Astrocyte of the hippocampus (primary cell): ENCODE measurements around the gene EIF4A2.
"Not testable (repeated sequence)": the region's sequence is repeated elsewhere in the genome, so short reads cannot be mapped to it uniquely, and the experiment has no call there.

Experiments used
- DNase-seq: peaks from one replicate; pipeline ENCODE4 v3.0.0; 2011; ENCODE audit warnings: low read depth, low spot score

Gene EIF4A2

DNA sequence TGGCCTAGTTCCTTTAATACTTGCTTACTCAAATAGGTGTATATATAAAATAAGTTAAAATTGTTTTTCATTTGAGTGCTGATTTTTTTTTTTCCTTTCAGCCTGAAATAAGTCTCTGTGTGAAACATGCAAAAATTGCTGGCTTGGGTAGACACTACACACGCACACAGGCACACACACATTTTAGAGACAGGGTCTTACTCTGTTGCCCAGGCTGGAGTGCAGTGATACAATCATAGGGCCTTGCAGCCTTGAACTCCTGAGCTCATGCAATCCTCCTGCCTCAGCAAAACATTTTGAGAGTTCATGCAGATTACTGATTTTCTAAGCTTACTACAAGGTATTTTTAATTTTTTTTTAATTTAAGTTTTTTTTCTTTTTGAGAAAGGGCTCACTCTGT lies 35.6 kb downstream of the EIF4A2 start:
- DNase-seq = no peak

- peak; percentile 73 for DNase-seq
Measured at GRCh38 chr3:186821429-186822387, 38.3 kb downstream of the EIF4A2 start.

- not testable (repeated sequence) for DNase-seq
Measured at GRCh38 chr3:186822388-186822759, 39.0 kb downstream of the EIF4A2 start.

GRCh38 chr3:186823386-186823785 lies 40.0 kb downstream of the EIF4A2 start:
- DNase-seq = no peak

- no peak for DNase-seq
Measured at GRCh38 chr3:186824430-186825139, 41.2 kb downstream of the EIF4A2 start.

DNA sequence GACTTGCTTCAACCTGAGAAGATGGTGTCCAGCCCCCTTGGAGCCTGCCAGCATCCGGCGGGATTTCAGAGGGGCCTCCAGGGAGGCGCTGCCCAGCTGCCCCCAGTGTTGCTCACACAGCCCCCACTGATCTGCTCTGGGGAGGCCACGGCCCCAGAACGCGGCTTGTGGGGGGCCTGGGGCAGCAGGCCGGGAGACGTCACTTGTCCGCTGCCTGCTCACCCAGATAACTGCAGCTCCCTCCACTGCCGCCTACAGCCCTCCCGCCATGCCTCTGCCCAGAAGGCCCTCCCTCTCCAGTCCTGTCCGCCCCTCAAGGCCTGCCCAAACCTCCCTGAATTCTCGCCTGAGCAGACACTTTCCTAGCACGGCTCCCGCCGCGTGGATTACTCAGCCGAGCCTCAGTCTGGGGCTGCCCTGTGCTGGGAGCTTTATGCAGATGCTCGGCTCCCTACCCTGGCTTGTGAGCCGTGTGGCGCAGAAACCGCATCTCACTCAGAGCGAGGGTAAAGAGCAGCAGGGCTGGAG lies 42.0 kb downstream of the EIF4A2 start:
- peak; percentile 84 for DNase-seq

DNA sequence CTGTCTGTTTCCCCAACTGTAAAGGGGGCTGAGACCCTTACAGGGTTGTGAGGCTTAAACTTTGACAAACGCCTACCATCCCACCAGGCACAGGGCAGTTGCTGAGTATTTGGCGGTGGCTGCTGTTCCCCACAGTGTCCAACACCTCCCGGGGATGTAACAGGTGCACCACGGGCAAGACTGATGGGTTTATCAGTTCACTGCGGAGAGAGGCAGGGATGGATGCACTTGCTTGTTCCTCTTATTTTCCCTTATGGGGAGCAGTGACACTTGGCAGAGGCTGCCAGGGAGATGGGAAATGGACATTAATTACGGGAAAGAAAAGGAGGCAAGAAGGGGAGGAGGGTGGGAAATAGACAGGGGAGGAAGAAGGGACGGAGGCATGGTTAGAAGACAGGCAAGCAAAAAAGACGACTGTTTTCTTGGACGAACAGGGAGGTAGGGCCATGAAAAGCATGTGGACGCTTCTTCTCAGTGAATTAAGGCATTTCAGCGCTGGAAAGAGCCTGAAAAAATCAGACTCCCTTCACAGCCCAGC lies 42.6 kb downstream of the EIF4A2 start:
- no peak for DNase-seq

GRCh38 chr3:186826410-186826975 lies 43.1 kb downstream of the EIF4A2 start:
- no peak for DNase-seq

DNA sequence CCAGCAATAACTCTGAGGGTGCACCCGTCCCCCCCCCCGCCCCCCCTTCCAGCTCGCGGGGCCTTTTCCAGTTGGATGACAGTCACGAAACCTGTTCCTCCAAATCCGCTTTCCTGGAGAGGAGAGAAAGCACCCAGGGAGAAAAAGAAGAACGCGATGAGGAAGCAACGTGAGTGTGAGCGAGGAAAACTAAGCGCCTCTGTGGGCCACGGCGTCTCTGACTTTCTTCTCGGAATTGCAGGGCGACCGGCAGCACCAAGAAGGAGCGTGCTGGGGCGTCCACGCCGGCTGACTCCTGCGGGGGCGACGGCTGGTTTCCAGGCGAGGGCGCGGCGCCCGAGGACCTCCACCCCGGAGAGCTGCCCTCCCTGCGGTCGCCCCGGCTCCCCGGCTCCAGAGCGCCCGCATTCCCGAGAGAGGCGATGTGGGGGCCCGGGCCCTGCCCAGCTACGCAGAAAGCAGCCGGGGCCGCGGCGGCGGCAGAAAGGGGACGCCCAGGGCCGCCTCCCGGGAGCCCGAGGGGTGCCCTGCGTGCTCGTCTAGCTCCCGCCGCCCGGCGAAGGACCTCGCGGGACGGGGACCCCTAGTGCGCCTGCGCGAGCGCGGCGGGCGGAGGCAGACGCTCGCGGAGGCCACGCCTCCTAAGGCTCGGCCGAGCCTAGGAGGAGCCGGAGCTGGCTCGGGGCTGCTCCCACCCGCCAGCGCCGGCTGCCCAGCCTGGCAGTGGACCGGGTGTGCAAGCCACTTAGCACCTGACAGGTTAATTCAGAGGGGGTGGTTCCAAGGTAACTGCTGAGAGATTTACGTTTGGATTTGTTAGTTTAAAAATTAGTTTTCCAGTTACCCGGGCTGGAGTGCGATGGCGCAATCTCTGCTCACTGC lies 43.8 kb downstream of the EIF4A2 start:
- DNase-seq = peak; percentile 94

GRCh38 chr3:186828340-186828739 lies 45.0 kb downstream of the EIF4A2 start:
- no peak for DNase-seq

DNA sequence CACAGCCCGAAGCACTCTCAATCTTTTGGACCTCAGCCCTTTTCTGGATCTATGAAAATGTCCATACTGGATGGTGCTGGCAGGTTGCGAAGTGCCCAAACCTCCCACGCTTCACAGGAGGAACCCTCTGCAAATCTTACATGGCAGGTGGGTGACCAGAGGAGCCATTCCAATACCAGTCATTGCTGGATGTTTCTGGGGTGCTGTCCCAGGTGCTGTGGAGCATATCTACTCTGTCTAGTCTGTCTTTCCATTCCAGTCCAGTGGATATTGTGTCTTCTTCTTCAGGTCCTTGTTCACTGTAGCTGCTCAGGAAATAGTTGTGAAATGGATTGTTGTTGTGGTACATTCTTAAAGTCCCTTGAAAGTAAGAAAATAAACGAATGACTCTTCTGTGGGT lies 48.4 kb downstream of the EIF4A2 start:
- no peak for DNase-seq

- no peak for DNase-seq
Measured at GRCh38 chr3:186832276-186832675, 48.9 kb downstream of the EIF4A2 start.
